ENCODE measurements around the gene KRABD2.
"Not testable (repeated sequence)": the region's sequence is repeated elsewhere in the genome, so short reads cannot be mapped to it uniquely, and the experiment has no call there.

The KRABD2 gene

GRCh38 chr17:8360751-8361150, 15.8 kb downstream of the KRABD2 start:
- H3K79me2 ChIP-seq (ENCODE audit: control insufficient read depth, insufficient read depth, low read length, unreplicated experiment): no peaks in the 10 kb centered on the region
- H3K4me1 ChIP-seq (ENCODE audit: control insufficient read depth, insufficient read depth, low read length, unreplicated experiment): peaks cover 22% of the 10 kb centered on the region
- no peak overlapping the region for H2AFZ ChIP-seq (ENCODE audit: low read length, unreplicated experiment)
- H3K27ac ChIP-seq (ENCODE audit: low read depth, low read length): no peak overlapping the region
- H3K4me3 ChIP-seq (ENCODE audit: low read depth, low read length): no peak overlapping the region
- no peaks in the 10 kb centered on the region for H3K36me3 ChIP-seq (ENCODE audit: insufficient read depth, low read length)
- H3K27me3 ChIP-seq (ENCODE audit: insufficient read depth, low read length): no peaks in the 10 kb centered on the region

- H3K79me2 ChIP-seq (ENCODE audit: control insufficient read depth, insufficient read depth, low read length, unreplicated experiment): no peaks in the 10 kb centered on the region
- H3K36me3 ChIP-seq (ENCODE audit: insufficient read depth, low read length): no peaks in the 10 kb centered on the region
- H3K27me3 ChIP-seq (ENCODE audit: insufficient read depth, low read length): no peaks in the 10 kb centered on the region
- no peak overlapping the region for H2AFZ ChIP-seq (ENCODE audit: low read length, unreplicated experiment)
- no peak overlapping the region for H3K4me3 ChIP-seq (ENCODE audit: low read depth, low read length)
- no peak overlapping the region for H3K27ac ChIP-seq (ENCODE audit: low read depth, low read length)
- H3K4me1 ChIP-seq (ENCODE audit: control insufficient read depth, insufficient read depth, low read length, unreplicated experiment): peaks cover 17% of the 10 kb centered on the region
Measured at GRCh38 chr17:8360260-8360659, 16.2 kb downstream of the KRABD2 start.

GRCh38 chr17:8359769-8360168, 16.7 kb downstream of the KRABD2 start:
- Histone ChIP-seq H2AFZ (ENCODE audit: low read length, unreplicated experiment) (no peak overlapping the region), H3K27ac (ENCODE audit: low read depth, low read length) (no peak overlapping the region), H3K4me1 (ENCODE audit: control insufficient read depth, insufficient read depth, low read length, unreplicated experiment) (peaks cover 12% of the 10 kb centered on the region), H3K27me3 (ENCODE audit: insufficient read depth, low read length) (no peaks in the 10 kb centered on the region), H3K4me3 (ENCODE audit: low read depth, low read length) (no peak overlapping the region), H3K79me2 (ENCODE audit: control insufficient read depth, insufficient read depth, low read length, unreplicated experiment) (no peaks in the 10 kb centered on the region), H3K36me3 (ENCODE audit: insufficient read depth, low read length) (no peaks in the 10 kb centered on the region)

GRCh38 chr17:8357910-8358309, 18.6 kb downstream of the KRABD2 start:
- Histone ChIP-seq H3K36me3 (ENCODE audit: insufficient read depth, low read length) (no peaks in the 10 kb centered on the region), H3K4me3 (ENCODE audit: low read depth, low read length) (no peak overlapping the region), H3K27me3 (ENCODE audit: insufficient read depth, low read length) (no peaks in the 10 kb centered on the region), H2AFZ (ENCODE audit: low read length, unreplicated experiment) (no peak overlapping the region), H3K79me2 (ENCODE audit: control insufficient read depth, insufficient read depth, low read length, unreplicated experiment) (no peaks in the 10 kb centered on the region), H3K27ac (ENCODE audit: low read depth, low read length) (no peak overlapping the region), H3K4me1 (ENCODE audit: control insufficient read depth, insufficient read depth, low read length, unreplicated experiment) (peaks cover 7% of the 10 kb centered on the region)

- Histone ChIP-seq H3K79me2 (ENCODE audit: control insufficient read depth, insufficient read depth, low read length, unreplicated experiment) (no peaks in the 10 kb centered on the region), H3K27me3 (ENCODE audit: insufficient read depth, low read length) (no peaks in the 10 kb centered on the region), H3K4me1 (ENCODE audit: control insufficient read depth, insufficient read depth, low read length, unreplicated experiment) (no peaks in the 10 kb centered on the region), H3K27ac (ENCODE audit: low read depth, low read length) (no peak overlapping the region), H3K4me3 (ENCODE audit: low read depth, low read length) (no peak overlapping the region), H2AFZ (ENCODE audit: low read length, unreplicated experiment) (no peak overlapping the region), H3K36me3 (ENCODE audit: insufficient read depth, low read length) (no peaks in the 10 kb centered on the region)
Measured at GRCh38 chr17:8354236-8354635, 22.3 kb downstream of the KRABD2 start.

- no peaks in the 10 kb centered on the region for H3K79me2 ChIP-seq (ENCODE audit: control insufficient read depth, insufficient read depth, low read length, unreplicated experiment)
- no peaks in the 10 kb centered on the region for H3K27me3 ChIP-seq (ENCODE audit: insufficient read depth, low read length)
- no peak overlapping the region for H2AFZ ChIP-seq (ENCODE audit: low read length, unreplicated experiment)
- no peak overlapping the region for H3K4me3 ChIP-seq (ENCODE audit: low read depth, low read length)
- no peaks in the 10 kb centered on the region for H3K36me3 ChIP-seq (ENCODE audit: insufficient read depth, low read length)
- H3K4me1 ChIP-seq (ENCODE audit: control insufficient read depth, insufficient read depth, low read length, unreplicated experiment): no peaks in the 10 kb centered on the region
- no peak overlapping the region for H3K27ac ChIP-seq (ENCODE audit: low read depth, low read length)
Measured at GRCh38 chr17:8353736-8354135, 22.8 kb downstream of the KRABD2 start.

GRCh38 chr17:8350339-8350738, 26.2 kb downstream of the KRABD2 start:
- Histone ChIP-seq H3K4me1 (ENCODE audit: control insufficient read depth, insufficient read depth, low read length, unreplicated experiment) (no peaks in the 10 kb centered on the region), H3K4me3 (ENCODE audit: low read depth, low read length) (no peak overlapping the region), H3K27ac (ENCODE audit: low read depth, low read length) (no peak overlapping the region), H3K27me3 (ENCODE audit: insufficient read depth, low read length) (peaks cover 20% of the 10 kb centered on the region), H3K36me3 (ENCODE audit: insufficient read depth, low read length) (no peaks in the 10 kb centered on the region), H3K79me2 (ENCODE audit: control insufficient read depth, insufficient read depth, low read length, unreplicated experiment) (no peaks in the 10 kb centered on the region), H2AFZ (ENCODE audit: low read length, unreplicated experiment) (no peak overlapping the region)

- H3K36me3 ChIP-seq (ENCODE audit: insufficient read depth, low read length); H2AFZ ChIP-seq (ENCODE audit: low read length, unreplicated experiment): not testable (repeated sequence)
Measured at GRCh38 chr17:8347001-8347400, 29.5 kb downstream of the KRABD2 start.

GRCh38 chr17:8345951-8346665, 30.4 kb downstream of the KRABD2 start:
- Histone ChIP-seq H3K36me3 (ENCODE audit: insufficient read depth, low read length) (no peaks in the 10 kb centered on the region), H3K27me3 (ENCODE audit: insufficient read depth, low read length) (peaks cover 26% of the 10 kb centered on the region), H3K27ac (ENCODE audit: low read depth, low read length) (no peak overlapping the region), H2AFZ (ENCODE audit: low read length, unreplicated experiment) (no peak overlapping the region), H3K4me1 (ENCODE audit: control insufficient read depth, insufficient read depth, low read length, unreplicated experiment) (no peaks in the 10 kb centered on the region), H3K4me3 (ENCODE audit: low read depth, low read length) (no peak overlapping the region), H3K79me2 (ENCODE audit: control insufficient read depth, insufficient read depth, low read length, unreplicated experiment) (no peaks in the 10 kb centered on the region)

More at GRCh38 chr17:8347001-8347400, 29.5 kb downstream of the KRABD2 start:
- not testable (repeated sequence) for H3K27ac ChIP-seq (ENCODE audit: low read depth, low read length); H3K79me2 ChIP-seq (ENCODE audit: control insufficient read depth, insufficient read depth, low read length, unreplicated experiment); H3K4me3 ChIP-seq (ENCODE audit: low read depth, low read length); H3K4me1 ChIP-seq (ENCODE audit: control insufficient read depth, insufficient read depth, low read length, unreplicated experiment)
- peaks cover 26% of the 10 kb centered on the region for H3K27me3 ChIP-seq (ENCODE audit: insufficient read depth, low read length)

- Histone ChIP-seq H3K36me3 (ENCODE audit: insufficient read depth, low read length) (no peaks in the 10 kb centered on the region), H3K4me3 (ENCODE audit: low read depth, low read length) (no peak overlapping the region), H3K4me1 (ENCODE audit: control insufficient read depth, insufficient read depth, low read length, unreplicated experiment) (no peaks in the 10 kb centered on the region), H3K27ac (ENCODE audit: low read depth, low read length) (no peak overlapping the region), H3K79me2 (ENCODE audit: control insufficient read depth, insufficient read depth, low read length, unreplicated experiment) (no peaks in the 10 kb centered on the region), H3K27me3 (ENCODE audit: insufficient read depth, low read length) (peaks cover 26% of the 10 kb centered on the region), H2AFZ (ENCODE audit: low read length, unreplicated experiment) (no peak overlapping the region)
Measured at GRCh38 chr17:8345052-8345690, 31.3 kb downstream of the KRABD2 start.

- H3K4me1 ChIP-seq (ENCODE audit: control insufficient read depth, insufficient read depth, low read length, unreplicated experiment): peaks cover 7% of the 10 kb centered on the region
- no peak overlapping the region for H3K4me3 ChIP-seq (ENCODE audit: low read depth, low read length)
- peaks cover 17% of the 10 kb centered on the region for H3K27me3 ChIP-seq (ENCODE audit: insufficient read depth, low read length)
- H3K36me3 ChIP-seq (ENCODE audit: insufficient read depth, low read length): no peaks in the 10 kb centered on the region
- H3K27ac ChIP-seq (ENCODE audit: low read depth, low read length): no peak overlapping the region
- H3K79me2 ChIP-seq (ENCODE audit: control insufficient read depth, insufficient read depth, low read length, unreplicated experiment): no peaks in the 10 kb centered on the region
- H2AFZ ChIP-seq (ENCODE audit: low read length, unreplicated experiment): no peak overlapping the region
Measured at GRCh38 chr17:8341456-8341855, 35.0 kb downstream of the KRABD2 start.

Data from ACC112 (cell line).